Stimulated activated naive CD8-positive, alpha-beta T cell treated with anti-CD3 and anti-CD28 coated beads, Interleukin-15, Interleukin-2, amounts not matched to agents 100 U/mL and 50 U/mL, for 24 hours (primary cell): ENCODE data around the gene RIT2.

Source experiments
- ATAC-seq: fragments of 150-1000 bp; cut with Tn5 transposase; one replicate; pipeline ENCODE4 v1.10.0; 2021
- DNase-seq: peaks from one replicate; pipeline ENCODE4 v3.0.0; 2021

Gene RIT2

DNA sequence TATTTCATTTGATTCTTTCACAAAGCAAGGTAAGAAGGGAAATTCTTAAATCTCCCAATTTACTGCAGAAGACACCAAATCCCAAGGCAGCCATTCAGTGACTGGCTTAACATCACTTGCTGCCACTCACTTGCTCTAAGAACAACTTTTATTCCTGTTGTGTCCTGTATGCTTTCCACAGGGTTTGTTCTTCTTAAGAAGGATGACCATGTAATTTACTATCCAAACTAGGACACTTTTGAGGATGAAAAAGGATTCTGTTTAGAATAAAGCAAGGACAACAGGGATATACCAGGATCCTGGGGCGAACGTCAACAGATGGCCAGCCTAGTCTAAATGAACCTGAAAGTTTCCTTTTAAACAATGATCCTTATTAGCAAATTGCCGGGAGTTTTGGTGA, 34.8 kb downstream of the RIT2 start:
- DNase-seq (no peak), ATAC-seq (no peak)

DNA sequence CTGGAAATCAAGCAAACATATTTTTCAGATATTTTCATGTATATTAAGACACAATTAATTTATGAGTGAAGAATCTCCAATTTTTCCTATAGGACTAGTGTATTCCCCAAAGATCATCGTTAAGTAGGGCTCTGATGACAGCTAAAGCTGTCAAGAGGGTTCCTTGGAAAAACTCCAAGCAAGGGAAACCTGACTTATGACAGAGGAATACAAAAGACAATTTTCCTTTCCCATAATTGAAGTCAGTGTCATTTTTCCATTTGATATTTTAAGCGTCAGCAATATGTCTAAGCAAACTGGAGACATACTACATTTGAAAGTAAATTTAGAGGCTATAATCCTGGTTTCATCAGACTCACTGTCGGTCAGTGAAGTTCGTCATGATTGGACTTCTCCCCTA, 36.1 kb downstream of the RIT2 start:
- DNase-seq (no peak), ATAC-seq (no peak)

- ATAC-seq (no peak), DNase-seq (no peak)
Observed at GRCh38 chr18:43078478-43079092, 36.9 kb downstream of the RIT2 start.

- ATAC-seq (no peak), DNase-seq (no peak)
Observed at GRCh38 chr18:43077510-43078308, 37.8 kb downstream of the RIT2 start.

GRCh38 chr18:43073771-43074170, 41.7 kb downstream of the RIT2 start:
- no peak for DNase-seq
- ATAC-seq: no peak

GRCh38 chr18:43068781-43069180, 46.7 kb downstream of the RIT2 start:
- DNase-seq (no peak), ATAC-seq (no peak)

- DNase-seq (no peak), ATAC-seq (no peak)
Observed at GRCh38 chr18:43067570-43067969, 47.9 kb downstream of the RIT2 start.

GRCh38 chr18:43061816-43062215, 53.7 kb downstream of the RIT2 start:
- ATAC-seq: no peak

GRCh38 chr18:43061318-43061717, 54.2 kb downstream of the RIT2 start:
- no peak for ATAC-seq

More at GRCh38 chr18:43061816-43062215, 53.7 kb downstream of the RIT2 start:
- no peak for DNase-seq

DNA sequence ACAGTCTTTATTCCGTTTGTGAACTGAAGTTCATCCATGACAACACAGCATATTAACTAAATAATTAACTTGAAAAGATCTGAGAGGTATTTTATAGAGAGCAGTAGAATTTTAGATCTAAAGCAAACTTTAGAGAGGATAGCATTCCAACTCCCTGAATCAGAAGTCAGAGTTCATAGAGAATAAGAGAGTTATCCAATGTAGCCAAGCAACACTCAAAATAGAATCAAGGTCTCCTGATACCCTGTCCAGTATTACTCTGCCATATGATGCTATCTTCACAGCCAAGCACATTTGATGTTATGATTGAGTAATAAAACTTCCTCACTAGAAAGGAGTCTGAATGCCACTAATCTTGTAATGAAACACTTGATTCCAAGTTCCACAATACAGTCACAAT, 55.5 kb downstream of the RIT2 start:
- DNase-seq: no peak
- ATAC-seq: no peak

More at GRCh38 chr18:43061318-43061717, 54.2 kb downstream of the RIT2 start:
- no peak for DNase-seq

GRCh38 chr18:43054815-43055519, 60.5 kb downstream of the RIT2 start:
- no peak for ATAC-seq
- no peak for DNase-seq

DNA sequence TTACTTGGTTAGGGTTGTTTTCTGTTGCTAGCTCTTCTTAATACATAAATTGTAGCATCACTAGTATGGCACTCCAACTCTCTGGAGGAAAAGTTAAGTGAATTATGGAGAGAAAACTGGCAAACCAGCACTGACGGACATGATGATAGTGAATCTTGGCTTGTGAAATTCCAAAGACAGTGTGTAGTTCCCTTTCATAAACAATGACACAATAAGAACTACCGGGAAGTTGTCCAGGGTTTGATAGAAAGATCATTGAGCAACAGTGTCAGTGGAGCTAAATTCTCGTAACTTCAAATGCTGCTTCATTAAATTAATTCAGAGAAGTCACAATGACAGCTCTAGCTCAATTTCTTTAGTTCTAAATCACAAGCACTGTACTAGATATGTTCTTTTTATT, 66.5 kb downstream of the RIT2 start:
- DNase-seq: no peak
- no peak for ATAC-seq

DNA sequence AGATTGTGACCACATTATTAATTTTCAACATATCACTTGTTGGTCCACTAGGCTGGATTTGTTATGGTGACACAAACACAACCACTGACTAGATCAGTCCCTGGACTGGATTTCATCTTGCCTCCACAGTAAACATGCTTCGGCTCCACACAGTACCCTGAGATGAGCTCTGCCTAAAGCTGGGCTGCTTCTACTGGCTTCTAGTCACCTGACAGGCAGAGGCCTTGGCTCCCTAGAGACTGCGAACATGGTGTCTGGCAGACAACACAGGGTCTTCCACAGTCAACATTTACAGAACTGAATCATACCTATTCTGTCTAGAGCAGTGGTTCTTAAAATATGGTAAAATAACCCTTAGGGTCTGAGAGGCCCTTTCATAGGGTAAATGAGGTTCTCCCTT, 69.2 kb downstream of the RIT2 start:
- ATAC-seq: no peak
- no peak for DNase-seq

DNA sequence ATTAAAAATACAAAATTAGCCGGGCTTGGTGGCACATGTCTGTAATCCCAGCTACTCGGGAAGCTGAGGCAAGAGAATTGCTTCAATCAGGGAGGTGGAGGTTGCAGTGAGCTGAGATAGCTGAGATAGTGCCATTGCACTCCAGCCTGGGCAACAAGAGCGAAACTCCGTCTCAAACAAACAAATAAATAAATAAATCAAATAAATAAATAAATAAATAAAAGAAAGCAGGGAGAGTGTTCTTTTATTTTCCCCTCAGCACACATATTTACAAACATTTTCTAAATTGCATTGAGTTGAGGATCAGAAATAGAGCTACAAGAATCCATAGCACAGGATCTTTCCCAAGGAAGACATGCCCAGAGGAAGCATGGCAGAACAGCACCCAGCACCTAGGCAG, 71.9 kb downstream of the RIT2 start:
- DNase-seq (no peak), ATAC-seq (no peak)

GRCh38 chr18:43040281-43040680, 75.2 kb downstream of the RIT2 start:
- ATAC-seq: no peak

DNA sequence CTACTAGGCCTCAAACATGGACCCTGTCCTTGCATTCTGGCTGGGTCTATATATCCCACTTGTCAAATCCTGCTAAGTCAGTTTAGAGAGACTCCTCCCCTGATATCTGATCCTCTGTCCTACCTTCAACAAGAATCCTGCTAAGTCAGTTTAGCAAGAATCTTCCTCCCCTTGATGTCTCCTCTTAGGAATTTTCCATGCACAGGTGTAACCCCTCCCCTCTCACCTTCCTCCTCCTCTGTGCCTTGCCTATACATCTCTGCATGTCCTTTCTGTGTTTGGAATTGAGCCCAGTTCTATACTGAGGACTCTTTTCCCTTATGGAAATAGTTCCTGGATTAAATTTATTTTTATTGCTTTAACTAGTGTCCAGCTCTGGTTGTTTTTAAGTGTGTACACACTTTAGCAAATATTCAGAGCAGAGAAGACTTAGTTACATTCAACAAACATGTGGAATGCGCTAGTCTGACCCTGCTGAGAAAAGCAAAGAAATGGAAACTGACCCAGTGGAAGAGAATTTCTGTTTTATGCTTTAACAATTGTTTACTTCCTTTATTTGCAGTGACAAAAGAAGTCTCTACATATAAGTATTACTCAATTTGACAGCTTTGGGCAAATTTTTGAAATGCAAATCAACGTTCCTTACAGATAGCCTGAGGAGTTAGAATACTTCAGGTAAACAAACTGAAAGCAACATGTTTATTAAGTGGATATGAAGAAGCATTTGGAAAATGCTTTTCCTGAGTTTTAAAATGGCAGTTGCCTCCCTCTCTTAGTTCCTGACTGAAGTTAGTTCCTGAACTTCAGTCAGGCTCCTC, 80.6 kb downstream of the RIT2 start:
- DNase-seq: no peak
- no peak for ATAC-seq

More at GRCh38 chr18:43040281-43040680, 75.2 kb downstream of the RIT2 start:
- no peak for DNase-seq

- ATAC-seq: no peak
Observed at GRCh38 chr18:43031169-43031568, 84.3 kb downstream of the RIT2 start.

GRCh38 chr18:43029414-43029813, 86.1 kb downstream of the RIT2 start:
- DNase-seq (no peak), ATAC-seq (no peak)

More at GRCh38 chr18:43031169-43031568, 84.3 kb downstream of the RIT2 start:
- DNase-seq: no peak

DNA sequence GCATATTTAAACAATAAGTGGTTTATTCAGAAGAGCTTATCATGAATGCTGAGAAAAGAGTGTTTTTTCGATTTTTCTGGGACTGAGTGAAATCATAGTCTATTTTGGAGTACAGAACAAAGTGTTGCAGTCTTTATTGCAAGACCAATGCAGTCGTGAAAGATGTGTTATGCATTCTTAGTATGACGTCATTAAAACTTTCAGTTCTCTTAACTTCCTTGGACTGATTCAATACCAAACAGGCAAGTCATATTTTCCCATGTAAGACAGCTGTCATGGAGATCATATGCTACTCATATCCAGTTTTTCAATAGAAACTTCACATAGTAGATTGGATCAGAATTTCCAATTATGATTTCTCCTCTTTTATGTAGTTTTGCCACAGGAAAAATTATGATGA, 92.6 kb downstream of the RIT2 start:
- ATAC-seq (no peak), DNase-seq (no peak)

GRCh38 chr18:43017622-43018021, 97.9 kb downstream of the RIT2 start:
- ATAC-seq: no peak
- DNase-seq: no peak

DNA sequence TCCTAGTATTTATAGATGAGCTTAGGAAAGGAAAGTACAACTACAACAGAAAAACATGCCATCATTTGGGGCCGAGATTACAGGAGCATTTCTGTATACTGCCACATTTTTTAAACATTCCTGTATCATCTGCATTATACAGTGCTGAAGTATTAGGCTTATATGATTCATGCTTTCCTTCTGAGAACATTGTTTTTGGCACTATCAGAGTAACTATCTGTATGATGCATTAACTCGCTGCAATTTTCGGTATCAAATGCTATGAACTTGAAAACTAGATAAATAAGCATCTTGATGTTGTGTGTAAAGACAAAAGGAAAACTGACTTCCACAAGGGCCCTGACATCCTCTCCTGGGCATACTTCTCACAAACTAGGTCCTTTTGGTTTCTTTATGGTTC, 102.0 kb downstream of the RIT2 start:
- ATAC-seq (no peak), DNase-seq (no peak)

GRCh38 chr18:43012951-43013350, 102.5 kb downstream of the RIT2 start:
- DNase-seq: no peak
- ATAC-seq: no peak
